HepG2 (cell line): ENCODE data around the gene RAB3D. TPM values are rescaled to one million over a fixed set of nuclear protein-coding genes. Genes with fewer than 3 reads are reported as not detected.

Source experiments
- KDM5B ChIP-seq: sonication (generic); formaldehyde crosslinking; IDR thresholded peaks from 2 replicates; pipeline ENCODE4 v1.4.0; 2020; ENCODE audit warnings: missing genetic modification reagents, mild to moderate bottlenecking, borderline replicate concordance
- MEIS1 ChIP-seq: sonication (generic); formaldehyde crosslinking; IDR thresholded peaks from 2 replicates; pipeline ENCODE4 v1.9.0; 2021; ENCODE audit warnings: mild to moderate bottlenecking, missing genetic modification reagents, moderate library complexity, borderline replicate concordance
- SP140L ChIP-seq: sonication (generic); formaldehyde crosslinking; IDR thresholded peaks from 2 replicates; pipeline ENCODE4 v1.4.0; 2020; ENCODE audit warnings: missing genetic modification reagents, borderline replicate concordance
- YY1 ChIP-seq: IDR thresholded peaks from 2 replicates; pipeline ENCODE4 v1.6.1; 2011; ENCODE audit warnings: low read length, low read depth, moderate library complexity, mild to moderate bottlenecking; ENCODE audit not compliant: insufficient read depth, insufficient replicate concordance
- ZBTB3 ChIP-seq: sonication (generic); formaldehyde crosslinking; IDR thresholded peaks from 2 replicates; pipeline ENCODE4 v1.4.0; 2020; ENCODE audit warnings: low read depth, mild to moderate bottlenecking, moderate library complexity, missing genetic modification reagents, borderline replicate concordance
- ZFP36L2 ChIP-seq: sonication (generic); formaldehyde crosslinking; IDR thresholded peaks from 2 replicates; pipeline ENCODE4 v1.4.0; 2020; ENCODE audit warnings: missing genetic modification reagents
- ZNF563 ChIP-seq: sonication (generic); formaldehyde crosslinking; IDR thresholded peaks from 2 replicates; pipeline ENCODE4 v1.8.0; 2022; ENCODE audit warnings: mild to moderate bottlenecking, moderate library complexity, missing genetic modification reagents
- ZNF644 ChIP-seq: IDR thresholded peaks from 2 replicates; pipeline ENCODE4 v1.6.1; 2016; ENCODE audit warnings: low read depth
- ZNF782 ChIP-seq: sonication (generic); formaldehyde crosslinking; IDR thresholded peaks from 2 replicates; pipeline ENCODE4 v1.4.0; 2020; ENCODE audit warnings: missing genetic modification reagents, mild to moderate bottlenecking, borderline replicate concordance
- ZNF850 ChIP-seq: sonication (generic); formaldehyde crosslinking; conservative IDR thresholded peaks from 2 replicates; pipeline ENCODE4 v1.9.0; 2021; ENCODE audit warnings: mild to moderate bottlenecking, missing genetic modification reagents
- polyA plus RNA-seq, 8 experiments: library from polyadenylated mRNA; depleted of rRNA in 3 of 8; stranded (reverse) in 7 of 8; unstranded in 1 of 8; fragments of >200 nt; fragmentation: Illumina TruSeq in 4 of 8; extraction: Trizol in 4 of 8; gene quantifications; 2 replicates each; pipeline versions ENCODE4 v1.2.1 to v1.2.3, GENCODE V29; 2011 to 2016; ENCODE audit warnings: low read depth in 4 of 8, missing spikeins in 1 of 8, mixed read lengths in 1 of 8; ENCODE audit not compliant: insufficient read depth in 1 of 8
- total RNA-seq, 5 experiments: library from RNA; depleted of rRNA; stranded (reverse); fragments of >200 nt; fragmentation: Illumina TruSeq; extraction: Trizol; gene quantifications; 2 replicates each; pipeline ENCODE4 v1.2.3, GENCODE V29; 2016; ENCODE audit warnings: low read depth in 1 of 5
- TF ChIP-seq, protein P1 (sequence below): sonication (generic); formaldehyde crosslinking; IDR thresholded peaks from 2 replicates; pipeline ENCODE4 v1.8.0; 2023; ENCODE audit warnings: mild to moderate bottlenecking, missing genetic modification reagents
- TF ChIP-seq, protein P2 (sequence below): sonication (generic); formaldehyde crosslinking; IDR thresholded peaks from 2 replicates; pipeline ENCODE4 v1.4.0; 2020; ENCODE audit warnings: mild to moderate bottlenecking, missing genetic modification reagents, borderline replicate concordance
- TF ChIP-seq, protein P3 (sequence below): sonication (generic); formaldehyde crosslinking; IDR thresholded peaks from 2 replicates; pipeline ENCODE4 v1.8.0; 2022; ENCODE audit warnings: mild to moderate bottlenecking, missing genetic modification reagents, moderate library complexity
- TF ChIP-seq, protein P4 (sequence below), 2 experiments: sonication (generic) in 1 of 2; formaldehyde crosslinking in 1 of 2; IDR thresholded peaks; 2 replicates each; pipeline versions ENCODE4 v1.4.0 to v1.6.1; 2016 to 2020; ENCODE audit warnings: borderline replicate concordance in 1 of 2, low read depth in 1 of 2, mild to moderate bottlenecking in 1 of 2, missing genetic modification reagents in 1 of 2

RAB3D gene
- total and polyA plus RNA-seq, 2 of the 13 experiments (the other 11 are each of a cell fraction or from before 2014, with no cell fraction given): 2.0 to 16.1 TPM

DNA sequence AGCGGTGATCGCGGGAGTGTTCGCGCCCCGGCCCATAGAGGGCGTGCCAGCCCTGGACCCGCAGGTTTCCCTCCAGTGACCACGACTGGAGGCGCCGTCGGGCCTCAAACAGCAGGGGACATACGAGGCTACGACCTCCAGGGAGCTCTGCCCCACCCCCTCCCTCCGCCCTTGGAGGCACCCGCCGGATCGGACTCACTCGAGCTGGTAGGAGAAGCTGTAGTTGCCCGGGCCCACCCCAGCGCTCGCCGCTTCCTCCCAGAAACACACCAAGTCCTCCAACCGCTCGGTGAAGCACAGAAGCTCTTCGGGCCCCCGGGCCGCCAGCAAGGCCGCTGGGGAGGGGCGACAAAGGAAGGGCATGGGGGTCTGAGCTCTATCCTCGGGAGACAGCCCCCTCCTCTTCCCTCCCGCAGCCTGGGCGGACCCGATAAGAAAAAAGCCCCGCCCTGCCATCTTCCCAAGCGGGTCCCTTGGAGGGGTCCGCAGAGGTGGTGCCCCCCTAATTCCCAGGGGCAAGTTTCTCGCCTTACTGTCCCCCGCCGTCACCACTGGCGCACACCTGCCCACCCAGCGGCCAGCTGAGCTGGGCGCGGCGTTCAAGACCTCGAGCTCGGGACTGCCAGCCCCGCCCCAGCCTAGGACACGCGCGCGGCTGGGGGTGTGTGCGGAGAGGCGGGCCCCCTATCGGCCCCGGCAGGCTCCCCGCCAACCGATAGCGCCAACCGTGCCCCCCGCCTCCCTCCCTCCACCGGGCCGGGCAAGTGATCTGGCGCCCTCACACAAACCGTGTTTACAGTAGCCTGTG, 43.6 kb upstream of the RAB3D start (continued):
- TF ChIP-seq, protein P1, sequence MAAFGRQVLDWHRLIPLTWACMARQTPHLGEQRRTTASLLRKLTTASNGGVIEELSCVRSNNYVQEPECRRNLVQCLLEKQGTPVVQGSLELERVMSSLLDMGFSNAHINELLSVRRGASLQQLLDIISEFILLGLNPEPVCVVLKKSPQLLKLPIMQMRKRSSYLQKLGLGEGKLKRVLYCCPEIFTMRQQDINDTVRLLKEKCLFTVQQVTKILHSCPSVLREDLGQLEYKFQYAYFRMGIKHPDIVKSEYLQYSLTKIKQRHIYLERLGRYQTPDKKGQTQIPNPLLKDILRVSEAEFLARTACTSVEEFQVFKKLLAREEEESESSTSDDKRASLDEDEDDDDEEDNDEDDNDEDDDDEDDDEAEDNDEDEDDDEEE: no peak
- TF ChIP-seq YY1 (peak; percentile 48), ZNF850 (no peak), ZFP36L2 (no peak), SP140L (CRISPR knock-in tag) (no peak), KDM5B (CRISPR knock-in tag) (no peak), ZBTB3 (CRISPR knock-in tag) (no peak), ZNF563 (CRISPR knock-in tag) (no peak; the same call in 1 of the 2 replicates), ZNF644 (CRISPR knock-in tag) (no peak), ZNF782 (CRISPR knock-in tag) (no peak), MEIS1 (CRISPR knock-in tag) (no peak)
- TF ChIP-seq, protein P2, sequence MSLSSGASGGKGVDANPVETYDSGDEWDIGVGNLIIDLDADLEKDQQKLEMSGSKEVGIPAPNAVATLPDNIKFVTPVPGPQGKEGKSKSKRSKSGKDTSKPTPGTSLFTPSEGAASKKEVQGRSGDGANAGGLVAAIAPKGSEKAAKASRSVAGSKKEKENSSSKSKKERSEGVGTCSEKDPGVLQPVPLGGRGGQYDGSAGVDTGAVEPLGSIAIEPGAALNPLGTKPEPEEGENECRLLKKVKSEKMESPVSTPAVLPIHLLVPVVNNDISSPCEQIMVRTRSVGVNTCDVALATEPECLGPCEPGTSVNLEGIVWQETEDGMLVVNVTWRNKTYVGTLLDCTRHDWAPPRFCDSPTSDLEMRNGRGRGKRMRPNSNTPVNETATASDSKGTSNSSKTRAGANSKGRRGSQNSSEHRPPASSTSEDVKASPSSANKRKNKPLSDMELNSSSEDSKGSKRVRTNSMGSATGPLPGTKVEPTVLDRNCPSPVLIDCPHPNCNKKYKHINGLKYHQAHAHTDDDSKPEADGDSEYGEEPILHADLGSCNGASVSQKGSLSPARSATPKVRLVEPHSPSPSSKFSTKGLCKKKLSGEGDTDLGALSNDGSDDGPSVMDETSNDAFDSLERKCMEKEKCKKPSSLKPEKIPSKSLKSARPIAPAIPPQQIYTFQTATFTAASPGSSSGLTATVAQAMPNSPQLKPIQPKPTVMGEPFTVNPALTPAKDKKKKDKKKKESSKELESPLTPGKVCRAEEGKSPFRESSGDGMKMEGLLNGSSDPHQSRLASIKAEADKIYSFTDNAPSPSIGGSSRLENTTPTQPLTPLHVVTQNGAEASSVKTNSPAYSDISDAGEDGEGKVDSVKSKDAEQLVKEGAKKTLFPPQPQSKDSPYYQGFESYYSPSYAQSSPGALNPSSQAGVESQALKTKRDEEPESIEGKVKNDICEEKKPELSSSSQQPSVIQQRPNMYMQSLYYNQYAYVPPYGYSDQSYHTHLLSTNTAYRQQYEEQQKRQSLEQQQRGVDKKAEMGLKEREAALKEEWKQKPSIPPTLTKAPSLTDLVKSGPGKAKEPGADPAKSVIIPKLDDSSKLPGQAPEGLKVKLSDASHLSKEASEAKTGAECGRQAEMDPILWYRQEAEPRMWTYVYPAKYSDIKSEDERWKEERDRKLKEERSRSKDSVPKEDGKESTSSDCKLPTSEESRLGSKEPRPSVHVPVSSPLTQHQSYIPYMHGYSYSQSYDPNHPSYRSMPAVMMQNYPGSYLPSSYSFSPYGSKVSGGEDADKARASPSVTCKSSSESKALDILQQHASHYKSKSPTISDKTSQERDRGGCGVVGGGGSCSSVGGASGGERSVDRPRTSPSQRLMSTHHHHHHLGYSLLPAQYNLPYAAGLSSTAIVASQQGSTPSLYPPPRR (CRISPR knock-in tag): peak; percentile 32; the same call in 1 of the 2 replicates
- TF ChIP-seq, protein P3, sequence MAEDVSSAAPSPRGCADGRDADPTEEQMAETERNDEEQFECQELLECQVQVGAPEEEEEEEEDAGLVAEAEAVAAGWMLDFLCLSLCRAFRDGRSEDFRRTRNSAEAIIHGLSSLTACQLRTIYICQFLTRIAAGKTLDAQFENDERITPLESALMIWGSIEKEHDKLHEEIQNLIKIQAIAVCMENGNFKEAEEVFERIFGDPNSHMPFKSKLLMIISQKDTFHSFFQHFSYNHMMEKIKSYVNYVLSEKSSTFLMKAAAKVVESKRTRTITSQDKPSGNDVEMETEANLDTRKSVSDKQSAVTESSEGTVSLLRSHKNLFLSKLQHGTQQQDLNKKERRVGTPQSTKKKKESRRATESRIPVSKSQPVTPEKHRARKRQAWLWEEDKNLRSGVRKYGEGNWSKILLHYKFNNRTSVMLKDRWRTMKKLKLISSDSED (CRISPR knock-in tag): no peak
- TF ChIP-seq, protein P4, sequence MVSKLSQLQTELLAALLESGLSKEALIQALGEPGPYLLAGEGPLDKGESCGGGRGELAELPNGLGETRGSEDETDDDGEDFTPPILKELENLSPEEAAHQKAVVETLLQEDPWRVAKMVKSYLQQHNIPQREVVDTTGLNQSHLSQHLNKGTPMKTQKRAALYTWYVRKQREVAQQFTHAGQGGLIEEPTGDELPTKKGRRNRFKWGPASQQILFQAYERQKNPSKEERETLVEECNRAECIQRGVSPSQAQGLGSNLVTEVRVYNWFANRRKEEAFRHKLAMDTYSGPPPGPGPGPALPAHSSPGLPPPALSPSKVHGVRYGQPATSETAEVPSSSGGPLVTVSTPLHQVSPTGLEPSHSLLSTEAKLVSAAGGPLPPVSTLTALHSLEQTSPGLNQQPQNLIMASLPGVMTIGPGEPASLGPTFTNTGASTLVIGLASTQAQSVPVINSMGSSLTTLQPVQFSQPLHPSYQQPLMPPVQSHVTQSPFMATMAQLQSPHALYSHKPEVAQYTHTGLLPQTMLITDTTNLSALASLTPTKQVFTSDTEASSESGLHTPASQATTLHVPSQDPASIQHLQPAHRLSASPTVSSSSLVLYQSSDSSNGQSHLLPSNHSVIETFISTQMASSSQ (IDR thresholded peaks at IDR 0.05; ENCODE audit: low read depth): no peak
- TF ChIP-seq, protein P4 (CRISPR knock-in tag; IDR thresholded peaks at IDR 0.05; ENCODE audit: borderline replicate concordance): no peak
